ENCODE measurements around the gene MED1. TPM values are rescaled to one million over a fixed set of nuclear protein-coding genes. Genes with fewer than 3 reads are reported as not detected.

MED1 gene
- total RNA-seq, 1 experiment from 2014 or later: 50.4 TPM

DNA sequence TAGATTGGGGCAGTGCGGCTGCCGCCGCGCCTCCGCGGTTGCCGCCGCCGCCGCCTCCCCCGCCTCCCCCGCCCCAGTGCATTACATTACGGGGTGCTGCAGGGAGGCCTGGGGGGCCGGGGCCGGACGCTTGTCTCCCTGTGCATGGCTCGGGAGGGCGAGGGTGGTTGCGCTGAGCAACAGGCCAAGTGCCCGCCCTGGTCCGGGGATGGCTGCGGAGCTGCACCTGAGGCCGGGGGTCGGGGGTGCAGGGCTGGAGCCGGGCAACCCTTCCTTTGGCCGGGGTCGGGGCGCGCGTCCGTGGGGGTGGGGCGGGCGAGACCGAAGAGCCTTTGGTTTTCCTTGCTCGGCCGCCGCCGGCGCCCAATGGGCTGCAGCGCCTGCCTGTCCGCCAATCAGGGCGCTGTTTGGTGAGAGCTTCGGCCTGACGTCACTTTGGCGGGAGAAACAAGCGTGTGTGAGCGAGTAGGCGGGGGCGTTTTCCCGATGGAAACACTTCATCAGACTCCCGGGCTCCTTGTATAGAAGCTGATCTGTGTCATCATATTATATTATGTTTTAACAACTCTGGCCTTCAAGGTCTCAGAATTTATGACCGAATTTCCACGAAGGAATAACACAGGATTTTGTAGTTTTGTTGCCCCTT, 48.7 kb downstream of the MED1 start (continued):
- TF ChIP-seq, protein P1, sequence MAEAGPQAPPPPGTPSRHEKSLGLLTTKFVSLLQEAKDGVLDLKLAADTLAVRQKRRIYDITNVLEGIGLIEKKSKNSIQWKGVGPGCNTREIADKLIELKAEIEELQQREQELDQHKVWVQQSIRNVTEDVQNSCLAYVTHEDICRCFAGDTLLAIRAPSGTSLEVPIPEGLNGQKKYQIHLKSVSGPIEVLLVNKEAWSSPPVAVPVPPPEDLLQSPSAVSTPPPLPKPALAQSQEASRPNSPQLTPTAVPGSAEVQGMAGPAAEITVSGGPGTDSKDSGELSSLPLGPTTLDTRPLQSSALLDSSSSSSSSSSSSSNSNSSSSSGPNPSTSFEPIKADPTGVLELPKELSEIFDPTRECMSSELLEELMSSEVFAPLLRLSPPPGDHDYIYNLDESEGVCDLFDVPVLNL (CRISPR knock-in tag; IDR thresholded peaks at IDR 0.05; ENCODE audit: borderline replicate concordance, low read depth): peak; percentile 77; the same call in 1 of the 2 replicates
- TF ChIP-seq NFYB (CRISPR knock-in tag; conservative IDR thresholded peaks at IDR 0.05; ENCODE audit: low read depth) (peak; percentile 72), MYBL2 (CRISPR knock-in tag; IDR thresholded peaks at IDR 0.05) (no peak), ZNF138 (CRISPR knock-in tag; conservative IDR thresholded peaks at IDR 0.05) (no peak)

DNA sequence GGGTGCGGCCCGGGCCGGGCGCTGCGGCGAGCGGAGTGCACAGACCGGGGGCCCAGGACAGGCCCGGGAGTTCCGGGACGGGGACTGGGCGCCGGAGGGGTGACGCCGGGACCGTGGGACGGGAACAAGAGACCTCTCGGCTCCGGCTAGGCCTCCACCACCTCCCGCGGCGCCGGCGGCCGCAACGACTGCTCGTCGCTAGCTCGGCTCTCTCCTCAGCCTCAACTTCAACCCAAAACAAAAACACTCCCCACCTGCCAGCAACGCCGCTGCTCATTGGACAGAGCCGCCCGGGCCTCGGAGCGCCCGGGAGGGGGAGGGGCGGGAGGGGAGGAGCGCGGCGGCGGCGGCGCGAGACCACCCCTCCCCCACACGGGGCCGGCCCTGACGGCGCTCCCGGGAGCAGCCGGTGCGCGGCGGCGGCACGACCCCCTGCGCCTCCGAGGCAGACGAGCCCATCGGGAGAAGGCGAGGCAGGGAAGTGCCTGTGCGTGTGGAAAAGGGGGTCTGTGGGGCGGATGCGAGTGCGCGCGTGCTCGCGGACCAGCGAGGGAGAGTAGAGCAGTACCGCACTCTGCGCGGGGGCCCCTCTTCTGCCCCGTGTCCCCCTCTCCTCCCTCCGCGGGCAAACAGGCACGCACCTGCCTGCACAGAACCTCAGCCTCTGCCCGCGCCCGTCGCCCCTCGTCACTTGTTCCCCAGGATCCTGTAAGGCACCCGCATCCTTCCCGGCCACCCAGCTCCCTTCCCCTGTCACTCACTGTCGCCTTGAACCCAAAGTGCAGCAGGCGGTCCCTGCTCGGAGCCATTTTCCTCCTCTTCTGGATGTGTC, 49.4 kb downstream of the MED1 start, which contains the start of gene FBXL20:
FBXL20 (minus strand) TSS at position 215 of the 832 bp plus-strand sequence. CDS start 224 bp downstream, outside the sequence.
- H3K27me3 Mint-ChIP-seq (ENCODE audit: low read depth): peaks cover 4% of the 10 kb centered on the region
- H3K36me3 Mint-ChIP-seq: no peaks in the 10 kb centered on the region
- peak; percentile 92 for DNase-seq (ENCODE audit: low spot score)
- ATAC-seq: peak; percentile 70
- H3K4me1 Mint-ChIP-seq: peaks cover 7% of the 10 kb centered on the region
- POLR2A ChIA-PET: interaction anchor here (0.6 to 1.5 kb wide), 8 partner anchors 10 to 314 kb away, joined by 3 to 8 read pairs (median 3); partner anchors contain the start of gene CDK12
- no peaks in the 10 kb centered on the region for H3K9me3 Mint-ChIP-seq
- peak within 1 kb of the TSS; percentile 92 for H3K27ac Mint-ChIP-seq
- peak within 1 kb of the TSS; percentile 96 for H3K4me3 Mint-ChIP-seq
- CTCF ChIA-PET: interaction anchor here (0.6 to 3.7 kb wide), 9 partner anchors 127 to 656 kb away, joined by 3 to 12 read pairs (median 4); no protein-coding TSS in a partner anchor
- TF ChIP-seq TP53 (CRISPR knock-in tag; IDR thresholded peaks at IDR 0.05) (no peak), ZBTB21 (CRISPR knock-in tag; IDR thresholded peaks at IDR 0.05; ENCODE audit: borderline replicate concordance) (no peak), ZNF423 (CRISPR knock-in tag; IDR thresholded peaks at IDR 0.05) (no peak), FOXK1 (CRISPR knock-in tag; IDR thresholded peaks at IDR 0.05) (peak; percentile 94), GABPB1 (CRISPR knock-in tag; IDR thresholded peaks at IDR 0.05) (no peak), NR3C1 (CRISPR knock-in tag; conservative IDR thresholded peaks at IDR 0.05; ENCODE audit: low read depth) (no peak), CTCF (IDR thresholded peaks at IDR 0.05) (no peak), FOXP4 (CRISPR knock-in tag; IDR thresholded peaks at IDR 0.05) (no peak), MYBL2 (CRISPR knock-in tag; IDR thresholded peaks at IDR 0.05) (peak; percentile 67; the same call in 1 of the 2 replicates), NFE2L1 (CRISPR knock-in tag; IDR thresholded peaks at IDR 0.05) (0 out of 2 replicates have a peak, but pooled peaks have one; percentile 47), E2F1 (CRISPR knock-in tag; IDR thresholded peaks at IDR 0.05) (no peak), JUN (CRISPR knock-in tag; IDR thresholded peaks at IDR 0.05) (no peak), SP1 (CRISPR knock-in tag; conservative IDR thresholded peaks at IDR 0.05) (peak; percentile 59; the same call in 1 of the 2 replicates), USF2 (CRISPR knock-in tag; IDR thresholded peaks at IDR 0.05) (no peak), FOXP1 (CRISPR knock-in tag; IDR thresholded peaks at IDR 0.05; ENCODE audit: borderline replicate concordance) (peak; percentile 83; the same call in 1 of the 2 replicates)
- TF ChIP-seq, protein P2, sequence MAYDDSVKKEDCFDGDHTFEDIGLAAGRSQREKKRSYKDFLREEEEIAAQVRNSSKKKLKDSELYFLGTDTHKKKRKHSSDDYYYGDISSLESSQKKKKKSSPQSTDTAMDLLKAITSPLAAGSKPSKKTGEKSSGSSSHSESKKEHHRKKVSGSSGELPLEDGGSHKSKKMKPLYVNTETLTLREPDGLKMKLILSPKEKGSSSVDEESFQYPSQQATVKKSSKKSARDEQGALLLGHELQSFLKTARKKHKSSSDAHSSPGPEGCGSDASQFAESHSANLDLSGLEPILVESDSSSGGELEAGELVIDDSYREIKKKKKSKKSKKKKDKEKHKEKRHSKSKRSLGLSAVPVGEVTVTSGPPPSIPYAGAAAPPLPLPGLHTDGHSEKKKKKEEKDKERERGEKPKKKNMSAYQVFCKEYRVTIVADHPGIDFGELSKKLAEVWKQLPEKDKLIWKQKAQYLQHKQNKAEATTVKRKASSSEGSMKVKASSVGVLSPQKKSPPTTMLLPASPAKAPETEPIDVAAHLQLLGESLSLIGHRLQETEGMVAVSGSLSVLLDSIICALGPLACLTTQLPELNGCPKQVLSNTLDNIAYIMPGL (CRISPR knock-in tag; IDR thresholded peaks at IDR 0.05): peak; percentile 61; the same call in 1 of the 2 replicates
- TF ChIP-seq, protein P3, sequence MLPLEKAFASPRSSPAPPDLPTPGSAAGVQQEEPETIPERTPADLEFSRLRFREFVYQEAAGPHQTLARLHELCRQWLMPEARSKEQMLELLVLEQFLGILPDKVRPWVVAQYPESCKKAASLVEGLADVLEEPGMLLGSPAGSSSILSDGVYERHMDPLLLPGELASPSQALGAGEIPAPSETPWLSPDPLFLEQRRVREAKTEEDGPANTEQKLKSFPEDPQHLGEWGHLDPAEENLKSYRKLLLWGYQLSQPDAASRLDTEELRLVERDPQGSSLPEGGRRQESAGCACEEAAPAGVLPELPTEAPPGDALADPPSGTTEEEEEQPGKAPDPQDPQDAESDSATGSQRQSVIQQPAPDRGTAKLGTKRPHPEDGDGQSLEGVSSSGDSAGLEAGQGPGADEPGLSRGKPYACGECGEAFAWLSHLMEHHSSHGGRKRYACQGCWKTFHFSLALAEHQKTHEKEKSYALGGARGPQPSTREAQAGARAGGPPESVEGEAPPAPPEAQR (CRISPR knock-in tag; IDR thresholded peaks at IDR 0.05): no peak
- TF ChIP-seq, protein P1 (CRISPR knock-in tag; IDR thresholded peaks at IDR 0.05; ENCODE audit: borderline replicate concordance, low read depth): no peak; the same call in 1 of the 2 replicates
